ENCODE data around the gene CDK6.

CDK6 gene

GRCh38 chr7:92827464-92828120 is 8.8 kb downstream of the CDK6 start:
- no peak for DNase-seq (ENCODE audit: low read depth in 3 of 3)

DNA sequence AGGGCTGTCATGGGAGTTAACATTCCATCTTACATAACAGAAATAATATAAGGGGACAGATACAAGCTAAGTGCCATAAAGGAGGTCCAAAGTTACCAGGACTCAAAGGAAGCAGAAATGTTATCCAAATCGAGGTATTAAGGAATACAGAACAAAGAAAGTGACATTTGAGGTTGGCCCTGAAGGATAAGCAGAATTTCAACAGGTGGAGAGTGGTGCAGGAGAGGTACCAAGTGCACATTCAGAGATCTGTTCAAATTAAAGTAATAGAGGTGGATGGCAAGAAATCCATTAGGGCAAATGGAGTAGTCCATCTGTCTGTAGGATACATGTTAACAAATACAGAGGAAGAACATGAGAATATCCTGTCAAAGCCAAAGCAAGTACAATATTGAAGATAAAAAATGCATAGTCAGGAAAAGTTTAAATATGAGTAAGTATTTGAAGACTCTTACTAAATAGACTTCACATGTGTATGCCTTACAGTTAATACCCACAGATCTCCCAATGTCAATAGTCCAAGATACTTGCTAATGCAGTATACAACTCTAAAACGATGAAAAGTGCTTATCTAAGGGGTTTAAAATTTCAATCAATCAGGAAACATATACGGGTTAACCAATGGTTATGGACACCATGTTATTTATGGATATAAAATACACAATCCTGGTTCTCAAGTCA is 10.0 kb downstream of the CDK6 start:
- no peak for DNase-seq (ENCODE audit: low read depth in 3 of 3)

DNA sequence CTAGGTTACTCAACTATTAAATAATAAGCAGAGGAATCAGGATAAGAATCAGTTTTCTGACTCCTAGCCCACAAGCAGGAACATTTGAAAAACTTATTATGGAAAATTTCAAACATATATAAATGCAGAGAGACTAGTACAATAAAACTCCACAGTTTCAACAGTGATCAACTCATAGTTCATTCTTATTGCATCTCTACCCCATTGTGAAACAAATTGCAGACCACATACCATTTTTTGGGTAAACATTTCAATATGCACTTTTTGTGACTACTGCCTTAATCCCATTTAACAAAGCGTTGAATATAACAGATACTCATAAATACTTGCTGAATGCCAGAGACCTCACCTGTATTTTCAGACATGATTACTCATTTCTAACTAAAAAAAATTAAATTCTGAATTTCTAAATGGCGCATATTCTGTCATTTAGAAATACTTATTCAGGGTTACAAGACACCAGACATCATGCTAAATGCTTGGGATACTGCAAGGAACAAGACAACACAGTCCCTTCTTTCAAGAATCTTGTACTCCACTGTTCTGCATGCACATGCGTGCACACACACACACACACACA is 11.4 kb downstream of the CDK6 start:
- no peak for DNase-seq (ENCODE audit: low read depth in 3 of 3)

DNA sequence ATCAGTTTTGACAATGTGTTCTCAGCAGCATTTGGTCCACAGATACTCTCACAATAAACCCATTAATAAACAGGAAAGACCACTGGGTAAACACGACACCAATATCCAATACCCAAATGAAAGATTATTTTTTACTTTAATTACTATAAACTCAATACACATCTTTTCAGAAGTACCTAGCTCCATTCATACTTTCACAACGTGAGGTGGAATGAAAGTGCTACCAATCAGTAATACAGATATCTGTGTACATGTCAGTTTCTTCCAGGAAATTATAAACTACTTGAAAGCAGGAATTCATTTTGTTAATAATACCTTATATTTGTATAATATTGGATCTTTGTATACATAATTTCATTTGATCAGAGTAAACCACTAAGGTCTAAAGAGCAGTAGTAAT is 11.9 kb downstream of the CDK6 start:
- DNase-seq (ENCODE audit: low read depth in 3 of 3), result no peak

DNA sequence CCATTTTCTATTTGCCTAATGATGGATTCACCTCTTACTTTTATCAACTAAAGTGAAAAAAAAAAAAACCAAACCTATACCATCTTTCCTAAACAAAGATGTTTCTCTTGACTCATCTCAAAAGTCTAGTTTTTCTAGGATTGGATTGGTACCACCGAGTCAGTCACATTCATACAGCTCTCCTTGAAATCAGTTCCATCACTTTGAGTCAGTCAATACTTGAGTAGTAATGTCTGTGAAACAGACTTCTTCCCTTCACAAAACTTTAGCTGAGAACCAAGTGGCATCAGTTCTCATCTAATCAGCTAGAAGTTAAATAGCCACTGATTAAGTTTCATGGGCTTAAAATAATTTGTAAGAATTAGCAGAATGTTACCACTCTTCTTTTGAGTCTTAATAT is 13.3 kb downstream of the CDK6 start:
- no peak for DNase-seq (ENCODE audit: low read depth in 3 of 3)

DNA sequence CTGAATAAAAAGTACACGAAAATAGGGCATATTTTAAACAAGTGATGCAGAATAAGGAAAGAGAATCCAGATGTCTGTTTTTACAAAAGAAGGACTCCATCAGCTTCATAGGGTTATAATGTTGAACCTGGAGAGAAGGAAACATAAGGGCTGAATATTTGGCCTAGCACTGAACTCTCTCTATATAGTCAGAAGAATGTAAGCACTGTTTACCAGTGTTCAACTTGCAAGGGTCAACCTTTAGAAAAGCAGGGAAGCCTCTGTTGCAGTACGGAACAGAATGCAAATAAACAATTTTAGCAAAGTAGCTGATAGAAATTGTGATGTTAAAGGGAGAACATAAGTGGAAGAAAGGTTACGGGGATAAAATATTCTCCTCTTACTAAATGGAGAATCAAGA is 16.2 kb downstream of the CDK6 start:
- no peak for DNase-seq (ENCODE audit: low read depth in 3 of 3)

DNA sequence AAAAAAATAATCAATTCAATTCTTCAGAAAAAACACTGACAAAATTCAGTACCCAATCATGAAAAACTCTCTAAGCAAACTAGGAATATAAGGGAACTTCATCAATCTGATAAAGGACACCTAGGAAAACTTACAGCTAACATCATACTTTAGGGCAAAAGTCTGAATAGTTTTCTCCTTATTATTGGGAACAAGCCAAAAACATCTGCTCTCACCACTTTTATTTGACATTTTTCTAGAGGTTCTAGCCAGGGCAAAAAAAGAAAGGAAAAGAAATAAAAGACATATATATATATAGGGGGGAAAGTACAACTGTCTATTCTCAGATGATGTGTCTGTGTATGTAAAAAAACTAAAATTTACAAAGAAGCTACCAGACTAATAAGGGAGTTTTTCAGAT is 19.0 kb downstream of the CDK6 start:
- no peak for DNase-seq (ENCODE audit: low read depth in 3 of 3)

DNA sequence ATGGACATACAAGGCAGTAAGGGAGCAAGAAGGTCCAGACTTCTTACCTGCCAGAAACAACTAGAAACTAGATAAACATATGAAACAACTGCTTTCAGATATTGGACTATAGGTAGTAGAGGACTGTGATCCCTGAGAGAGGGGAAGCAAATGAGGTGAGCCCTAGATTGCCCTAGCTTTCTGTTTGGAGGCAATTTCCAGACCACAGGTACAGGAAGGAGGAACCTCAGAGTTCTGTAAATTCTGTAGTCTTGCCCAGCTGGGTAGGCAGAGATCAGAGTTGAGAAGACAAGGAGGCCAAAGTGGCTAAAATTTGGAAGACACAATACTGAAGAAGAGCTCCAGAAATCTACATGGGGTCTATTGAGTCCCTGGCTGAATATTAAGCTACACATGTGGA is 21.0 kb downstream of the CDK6 start:
- DNase-seq (ENCODE audit: low read depth in 3 of 3), result no peak

DNA sequence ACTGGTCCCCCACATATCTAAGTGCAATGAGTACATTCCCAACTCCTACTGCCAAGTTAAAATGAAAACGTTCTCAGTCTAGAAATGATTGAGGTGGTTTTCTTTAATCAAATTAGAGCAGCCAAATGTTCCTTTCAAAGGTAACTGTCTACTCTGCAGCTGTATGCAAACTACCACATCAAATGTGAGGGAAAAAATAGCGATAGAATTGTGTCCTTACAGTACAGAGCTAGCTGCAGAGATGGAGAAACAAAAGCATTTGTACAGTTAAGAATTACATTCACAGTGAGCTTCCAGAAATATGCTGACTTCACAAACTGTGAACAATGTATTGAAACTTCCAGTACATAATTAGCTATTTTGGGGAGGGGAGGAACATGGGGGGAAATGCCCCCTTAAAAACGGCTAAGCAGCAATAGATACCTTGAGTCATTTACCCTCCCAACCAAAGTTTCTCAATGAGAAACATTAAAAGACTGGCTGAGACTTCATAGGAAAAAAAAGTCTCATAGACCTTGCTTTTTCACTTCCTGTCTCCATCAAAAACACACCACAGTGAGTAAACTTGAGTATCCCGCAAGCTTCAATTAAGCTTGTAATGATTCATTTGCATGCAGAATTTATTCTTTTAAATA is 22.9 kb downstream of the CDK6 start:
- DNase-seq (ENCODE audit: low read depth in 3 of 3), result no peak

- DNase-seq (ENCODE audit: low read depth in 3 of 3), result no peak
These were observed 25.2 kb downstream of the CDK6 start for GRCh38 chr7:92811158-92811557.

DNA sequence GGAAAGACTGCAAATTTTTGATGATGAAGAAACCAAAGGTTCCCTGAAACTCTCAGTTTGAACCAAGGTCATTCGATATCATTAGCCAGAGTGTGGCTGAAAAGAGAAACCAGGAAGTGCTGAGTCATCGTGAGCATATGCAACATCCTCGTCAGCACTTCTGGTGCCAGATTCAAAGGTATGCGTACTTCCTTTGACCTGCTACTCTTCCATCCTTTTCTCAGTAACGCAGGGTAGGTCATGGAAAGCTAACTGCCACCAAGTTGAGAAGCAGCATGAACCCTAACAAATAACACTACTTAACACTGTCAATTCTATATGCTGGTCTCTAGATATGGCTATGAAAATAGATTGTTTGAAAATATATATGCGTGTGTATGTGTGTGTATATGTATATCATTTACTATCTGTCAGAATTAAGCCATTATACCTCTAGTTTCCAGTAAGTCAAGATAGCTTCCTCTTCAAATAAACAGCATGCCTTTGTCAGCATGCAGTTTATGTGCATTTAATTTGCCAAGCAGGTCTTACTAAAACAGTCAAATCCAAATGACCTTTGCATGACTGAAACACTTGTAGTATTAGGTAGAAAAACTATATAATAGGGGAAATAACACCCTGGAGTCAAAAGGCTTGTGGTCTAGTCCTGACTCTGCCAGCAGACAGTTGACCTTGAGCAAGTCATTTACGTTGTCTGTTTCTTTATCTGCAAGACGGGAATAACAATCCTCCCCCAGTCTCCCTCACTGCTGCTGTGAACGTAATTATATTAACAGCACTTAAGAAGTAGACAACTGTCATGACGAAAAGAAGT is 26.4 kb downstream of the CDK6 start:
- peak in 2 of 3 experiments; percentile 43 to 48 for DNase-seq (ENCODE audit: low read depth in 3 of 3)

GRCh38 chr7:92809397-92809759 is 27.0 kb downstream of the CDK6 start:
- no peak for DNase-seq (ENCODE audit: low read depth in 3 of 3)

DNA sequence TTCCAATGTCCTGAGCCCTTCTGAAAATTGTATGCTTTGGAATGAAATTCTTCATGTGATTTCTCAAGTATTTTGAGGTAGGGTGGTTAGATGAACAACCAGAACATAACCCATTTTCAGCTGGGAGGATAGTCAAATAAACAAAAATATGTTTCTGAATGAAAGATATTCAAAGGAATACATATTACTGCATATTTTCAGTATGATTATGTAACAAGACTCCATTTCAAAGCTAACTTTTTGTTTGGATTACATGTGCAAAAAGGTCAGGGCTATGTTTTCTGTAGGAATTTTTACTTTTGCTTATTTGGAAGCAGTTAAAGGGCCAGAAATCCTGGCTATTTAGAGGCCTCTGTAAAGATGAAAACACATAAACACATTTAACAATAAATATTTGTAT is 27.7 kb downstream of the CDK6 start:
- no peak for DNase-seq (ENCODE audit: low read depth in 3 of 3)

GRCh38 chr7:92808006-92808405 is 28.4 kb downstream of the CDK6 start:
- DNase-seq (ENCODE audit: low read depth in 3 of 3), result no peak

- DNase-seq (ENCODE audit: low read depth in 3 of 3), result no peak
These were observed 29.9 kb downstream of the CDK6 start for GRCh38 chr7:92806496-92806895.

GRCh38 chr7:92802406-92802805 is 34.0 kb downstream of the CDK6 start:
- no peak for DNase-seq (ENCODE audit: low read depth in 3 of 3)

DNA sequence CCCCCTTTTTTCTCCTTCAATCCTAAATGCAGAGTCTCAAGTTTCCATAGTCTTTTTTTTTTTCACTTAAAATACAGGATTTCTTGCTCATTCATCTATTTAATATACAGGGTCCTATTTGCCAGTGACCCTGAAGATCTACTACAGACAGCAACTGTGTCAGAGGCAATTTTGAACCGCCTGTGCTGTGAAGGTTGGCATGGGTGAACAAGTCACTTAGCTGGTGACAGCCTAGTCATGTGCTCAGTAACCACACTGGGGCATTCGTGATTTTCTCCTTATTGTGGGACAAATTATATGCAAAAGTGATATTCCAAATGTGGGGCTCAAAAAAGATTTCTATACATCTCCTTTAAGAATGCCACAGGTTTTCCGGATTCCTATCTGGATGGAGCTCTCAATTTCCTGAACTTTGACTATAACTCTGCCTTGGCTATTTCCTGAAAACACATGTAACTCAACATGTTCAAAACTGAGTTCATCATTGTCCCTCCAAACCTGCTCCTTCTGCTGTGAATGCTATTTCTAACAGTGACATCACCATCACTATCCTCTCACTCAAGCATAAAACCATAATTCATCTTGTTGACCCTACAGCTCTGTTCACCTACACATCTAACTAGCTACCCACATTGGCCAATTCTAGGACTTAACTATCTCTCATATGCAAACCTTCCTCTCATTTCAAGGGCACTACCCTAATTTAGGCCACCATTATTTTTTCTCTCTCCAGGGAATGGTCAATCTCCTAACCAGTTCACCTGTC is 36.7 kb downstream of the CDK6 start:
- no peak for DNase-seq (ENCODE audit: low read depth in 3 of 3)

DNA sequence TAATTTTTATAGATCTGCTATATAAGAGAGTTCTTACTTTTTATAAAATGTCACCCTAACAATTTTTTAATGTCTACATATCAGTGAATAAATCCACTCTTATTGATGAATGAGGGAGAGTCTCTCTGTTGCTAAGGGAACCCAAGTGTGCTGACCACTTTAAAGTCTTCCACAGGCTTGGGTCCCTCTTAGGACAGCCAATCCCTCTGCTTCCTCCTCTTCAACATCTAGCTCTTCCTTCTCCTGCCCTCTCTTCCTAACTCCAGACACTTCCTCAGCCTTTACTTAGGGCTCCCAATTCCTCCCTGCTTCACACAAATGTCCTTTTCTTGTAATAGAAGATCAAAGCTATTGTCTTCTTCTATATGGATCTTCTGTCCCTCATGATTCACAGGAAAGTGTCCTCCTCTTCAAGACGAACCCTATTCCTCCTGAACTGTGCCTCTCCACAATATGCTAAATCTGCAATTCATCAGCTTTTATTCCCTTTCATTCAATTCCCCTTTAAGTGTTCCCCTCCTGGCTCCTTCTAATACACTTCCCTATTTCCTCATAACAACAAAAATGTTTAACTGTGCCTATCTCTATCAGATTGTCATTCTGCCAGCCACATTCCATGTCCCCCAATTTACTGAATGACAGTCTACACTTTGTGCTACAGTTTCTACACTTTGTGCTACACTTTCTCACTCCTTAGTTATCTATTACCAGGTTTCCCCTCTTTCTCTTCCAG is 37.7 kb downstream of the CDK6 start:
- no peak for DNase-seq (ENCODE audit: low read depth in 3 of 3)

- DNase-seq (ENCODE audit: low read depth in 3 of 3), result peak in 1 of 3 experiments; percentile 15
These were observed 38.7 kb downstream of the CDK6 start for GRCh38 chr7:92797693-92798092.

DNA sequence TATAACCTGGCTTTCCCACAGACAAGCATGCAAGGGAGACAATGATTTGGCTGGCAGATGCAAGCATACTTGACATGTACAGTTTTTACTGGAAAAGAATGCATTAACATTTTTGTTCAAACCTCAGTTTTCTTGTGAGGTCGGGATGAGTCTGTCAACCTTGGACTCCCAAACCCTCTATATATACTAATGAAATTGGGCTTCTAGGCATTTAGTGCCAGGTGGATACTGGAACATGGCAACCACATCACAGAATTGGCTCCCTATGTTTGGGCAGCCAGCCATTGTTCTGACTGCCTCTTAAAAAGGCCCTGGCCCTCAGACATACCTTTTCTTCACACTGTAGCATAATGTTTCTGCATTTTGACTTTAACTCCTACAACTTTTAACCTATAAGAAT is 39.1 kb downstream of the CDK6 start:
- DNase-seq (ENCODE audit: low read depth in 3 of 3), result no peak

GRCh38 chr7:92794831-92795230 is 41.5 kb downstream of the CDK6 start:
- no peak for DNase-seq (ENCODE audit: low read depth in 3 of 3)

All from stimulated activated CD4-positive, alpha-beta T cell treated with anti-CD3 and anti-CD28 coated beads, TNF-alpha, amount 100 ng/mL, for 24 hours (primary cell).